Loucy (cell line): ENCODE measurements around the gene AP2B1.

ENCODE experiments used
- H2AFZ ChIP-seq: fragments of 200-600 bp; sonication (generic); 2 replicates; pipeline ENCODE4 v1.6.0; 2016; ENCODE audit warnings: antibody characterized with exemption, mild to moderate bottlenecking, low read length, moderate library complexity
- H3F3A ChIP-seq: fragments of 200-600 bp; 2 replicates; pipeline ENCODE4 v1.6.0; 2016; ENCODE audit warnings: antibody characterized with exemption, low read depth, mild to moderate bottlenecking
- H3K27me3 ChIP-seq: fragments of 200-600 bp; sonication (generic); 2 replicates; pipeline ENCODE4 v1.6.1; 2014; ENCODE audit warnings: low read length, mild to moderate bottlenecking; ENCODE audit not compliant: insufficient read depth, poor library complexity, severe bottlenecking
- H3K36me3 ChIP-seq: fragments of 200-600 bp; sonication (generic); 2 replicates; pipeline ENCODE4 v1.6.1; 2016; ENCODE audit warnings: low read length; ENCODE audit not compliant: insufficient read depth
- H3K4me1 ChIP-seq: fragments of 200-600 bp; sonication (generic); 2 replicates; pipeline ENCODE4 v1.5.1; 2014; ENCODE audit warnings: low read length, mild to moderate bottlenecking; ENCODE audit not compliant: insufficient read depth, poor library complexity, severe bottlenecking
- H3K4me2 ChIP-seq: fragments of 200-600 bp; sonication (generic); 2 replicates; pipeline ENCODE4 v1.6.0; 2014; ENCODE audit warnings: antibody characterized with exemption, low read length, low read depth, mild to moderate bottlenecking; ENCODE audit not compliant: poor library complexity, severe bottlenecking
- H3K4me3 ChIP-seq: fragments of 200-600 bp; sonication (generic); 2 replicates; pipeline ENCODE4 v1.5.1; 2014; ENCODE audit warnings: low read length, mild to moderate bottlenecking, mixed read lengths; ENCODE audit not compliant: poor library complexity, severe bottlenecking
- H3K79me2 ChIP-seq: fragments of 200-600 bp; sonication (generic); 2 replicates; pipeline ENCODE4 v1.6.1; 2014; ENCODE audit warnings: low read length; ENCODE audit not compliant: insufficient read depth
- H3K9ac ChIP-seq: fragments of 200-600 bp; sonication (generic); 2 replicates; pipeline ENCODE4 v1.6.0; 2014; ENCODE audit warnings: mild to moderate bottlenecking, low read depth, low read length, moderate library complexity; ENCODE audit not compliant: poor library complexity, severe bottlenecking
- H3K9me2 ChIP-seq: fragments of 200-600 bp; sonication (generic); replicated peaks from 2 replicates; pipeline ENCODE4 v1.6.1; 2016; ENCODE audit warnings: low read depth, low read length, mixed read lengths
- H3K9me3 ChIP-seq: fragments of 200-600 bp; sonication (generic); 2 replicates; pipeline ENCODE4 v1.6.1; 2014; ENCODE audit warnings: mild to moderate bottlenecking, antibody characterized with exemption, low read length, low read depth; ENCODE audit not compliant: insufficient read depth
- H4K20me1 ChIP-seq: fragments of 200-600 bp; sonication (generic); 2 replicates; pipeline ENCODE4 v1.6.0; 2014; ENCODE audit warnings: antibody characterized with exemption, low read length, mild to moderate bottlenecking; ENCODE audit not compliant: insufficient read depth, poor library complexity, severe bottlenecking
- CTCF ChIP-seq: fragments of 200-600 bp; sonication (generic); conservative IDR thresholded peaks from 2 replicates; pipeline ENCODE4 v1.5.1; 2014; ENCODE audit warnings: mild to moderate bottlenecking, antibody characterized with exemption, low read length
- EZH2phosphoT487 ChIP-seq: fragments of 200-600 bp; IDR thresholded peaks from 2 replicates; pipeline ENCODE4 v1.6.1; 2018; ENCODE audit warnings: antibody characterized with exemption, mild to moderate bottlenecking, moderate library complexity, borderline replicate concordance

Gene AP2B1

GRCh38 chr17:35584061-35584460 is 3.1 kb upstream of the AP2B1 start:
- Histone ChIP-seq H3K4me2 (no peak overlapping the region), H2AFZ (no peak overlapping the region), H4K20me1 (peaks cover 10% of the 10 kb centered on the region), H3K9ac (no peak overlapping the region), H3F3A (no peaks in the 10 kb centered on the region), H3K9me3 (no peaks in the 10 kb centered on the region), H3K79me2 (peaks cover 22% of the 10 kb centered on the region), H3K27me3 (peaks cover 5% of the 10 kb centered on the region), H3K4me1 (peaks cover 18% of the 10 kb centered on the region), H3K4me3 (no peak overlapping the region), H3K9me2 (no peaks in the 10 kb centered on the region), H3K36me3 (no peaks in the 10 kb centered on the region)
- TF ChIP-seq EZH2phosphoT487 (no peak), CTCF (no peak)

GRCh38 chr17:35586569-35587073 is 501 bp upstream of the AP2B1 start:
- Histone ChIP-seq H2AFZ (peak overlapping the region; percentile 94), H3F3A (no peaks in the 10 kb centered on the region), H3K79me2 (peaks cover 42% of the 10 kb centered on the region), H3K36me3 (no peaks in the 10 kb centered on the region), H3K4me2 (peak overlapping the region; percentile 69), H3K4me3 (peak overlapping the region; percentile 94), H3K27me3 (peaks cover 5% of the 10 kb centered on the region), H3K4me1 (peaks cover 27% of the 10 kb centered on the region), H3K9me3 (no peaks in the 10 kb centered on the region), H3K9ac (peak overlapping the region; percentile 86), H3K9me2 (no peaks in the 10 kb centered on the region), H4K20me1 (peaks cover 28% of the 10 kb centered on the region)
- TF ChIP-seq EZH2phosphoT487: no peak
- TF ChIP-seq CTCF: no peak

- TF ChIP-seq CTCF: no peak
- no peak for TF ChIP-seq EZH2phosphoT487
- peaks cover 34% of the 10 kb centered on the region for H4K20me1 ChIP-seq
Observed at GRCh38 chr17:35588196-35588920, 1.2 kb downstream of the AP2B1 start.

More at GRCh38 chr17:35588196-35588920, 1.2 kb downstream of the AP2B1 start:
- peaks cover 33% of the 10 kb centered on the region for H3K4me1 ChIP-seq
- H3K9me2 ChIP-seq: no peaks in the 10 kb centered on the region
- peak overlapping the region; percentile 86 for H3K9ac ChIP-seq
- peaks cover 58% of the 10 kb centered on the region for H3K79me2 ChIP-seq
- H3K9me3 ChIP-seq: no peaks in the 10 kb centered on the region
- no peaks in the 10 kb centered on the region for H3K36me3 ChIP-seq
- H3K4me2 ChIP-seq: peak overlapping the region; percentile 69
- H3K27me3 ChIP-seq: peaks cover 5% of the 10 kb centered on the region
- no peak overlapping the region for H2AFZ ChIP-seq
- no peaks in the 10 kb centered on the region for H3F3A ChIP-seq
- peak overlapping the region; percentile 94 for H3K4me3 ChIP-seq
